Measurements from ENCODE around the gene MPDZ. TPM values are rescaled to one million over a fixed set of nuclear protein-coding genes. Genes with fewer than 3 reads are reported as not detected.

MPDZ gene
- total RNA-seq, 1 experiment from 2014 or later = 0.12 TPM

- Histone ChIP-seq H3K4me3 (replicated peaks in 1 of 2; ENCODE audit: low read depth in 1 of 2, low read length in 2 of 2) (no peak overlapping the region), H3K9ac (ENCODE audit: low read length) (no peak overlapping the region), H3K9me3 (ENCODE audit: control insufficient read depth in 1 of 2, insufficient read depth in 1 of 2, low read depth in 1 of 2, low read length in 2 of 2) (no peaks in the 10 kb centered on the region), H3K27ac (ENCODE audit: low read depth, low read length) (no peak overlapping the region), H2AFZ (ENCODE audit: low read depth, low read length, poor library complexity, severe bottlenecking) (no peak overlapping the region), H3K4me1 (ENCODE audit: control insufficient read depth in 1 of 2, insufficient read depth in 2 of 2, low read length in 2 of 2) (no peaks in the 10 kb centered on the region), H4K20me1 (ENCODE audit: insufficient read depth) (no peaks in the 10 kb centered on the region), H3K79me2 (ENCODE audit: insufficient read depth, low read length) (no peaks in the 10 kb centered on the region), H3K27me3 (ENCODE audit: insufficient read depth, low read length) (no peaks in the 10 kb centered on the region), H3K36me3 (ENCODE audit: control insufficient read depth in 1 of 2, insufficient read depth in 2 of 2, low read length in 2 of 2) (no peaks in the 10 kb centered on the region), H3K4me2 (ENCODE audit: low read length) (no peak overlapping the region), H3K9me2 (ENCODE audit: insufficient read depth) (no peaks in the 10 kb centered on the region)
- ChIA-PET POLR2A (no interaction called here), RAD21 (ENCODE audit: low non-redundant PET in 1 of 2, low total read pairs in 2 of 2, uncharacterized antibody in 2 of 2, unreplicated experiment in 2 of 2) (no interaction called here), CTCF (no interaction called here)
- BruUV-seq (replicated peaks) = no TSS peak
- DNase-seq (ENCODE audit: low read depth, low spot score) (no peak), ATAC-seq (no peak)
- intact Hi-C loops (cut with micrococcal nuclease) = no loop called here
- TF ChIP-seq, protein P1, sequence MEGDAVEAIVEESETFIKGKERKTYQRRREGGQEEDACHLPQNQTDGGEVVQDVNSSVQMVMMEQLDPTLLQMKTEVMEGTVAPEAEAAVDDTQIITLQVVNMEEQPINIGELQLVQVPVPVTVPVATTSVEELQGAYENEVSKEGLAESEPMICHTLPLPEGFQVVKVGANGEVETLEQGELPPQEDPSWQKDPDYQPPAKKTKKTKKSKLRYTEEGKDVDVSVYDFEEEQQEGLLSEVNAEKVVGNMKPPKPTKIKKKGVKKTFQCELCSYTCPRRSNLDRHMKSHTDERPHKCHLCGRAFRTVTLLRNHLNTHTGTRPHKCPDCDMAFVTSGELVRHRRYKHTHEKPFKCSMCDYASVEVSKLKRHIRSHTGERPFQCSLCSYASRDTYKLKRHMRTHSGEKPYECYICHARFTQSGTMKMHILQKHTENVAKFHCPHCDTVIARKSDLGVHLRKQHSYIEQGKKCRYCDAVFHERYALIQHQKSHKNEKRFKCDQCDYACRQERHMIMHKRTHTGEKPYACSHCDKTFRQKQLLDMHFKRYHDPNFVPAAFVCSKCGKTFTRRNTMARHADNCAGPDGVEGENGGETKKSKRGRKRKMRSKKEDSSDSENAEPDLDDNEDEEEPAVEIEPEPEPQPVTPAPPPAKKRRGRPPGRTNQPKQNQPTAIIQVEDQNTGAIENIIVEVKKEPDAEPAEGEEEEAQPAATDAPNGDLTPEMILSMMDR (IDR thresholded peaks at IDR 0.05 in 2 of 3, conservative IDR thresholded peaks at IDR 0.05 in 1 of 3; ENCODE audit: borderline replicate concordance in 1 of 3, insufficient read depth in 1 of 3, low read depth in 2 of 3, low read length in 2 of 3) = no peak
Measured at GRCh38 chr9:13284011-13284410, 4.5 kb upstream of the MPDZ start.

DNA sequence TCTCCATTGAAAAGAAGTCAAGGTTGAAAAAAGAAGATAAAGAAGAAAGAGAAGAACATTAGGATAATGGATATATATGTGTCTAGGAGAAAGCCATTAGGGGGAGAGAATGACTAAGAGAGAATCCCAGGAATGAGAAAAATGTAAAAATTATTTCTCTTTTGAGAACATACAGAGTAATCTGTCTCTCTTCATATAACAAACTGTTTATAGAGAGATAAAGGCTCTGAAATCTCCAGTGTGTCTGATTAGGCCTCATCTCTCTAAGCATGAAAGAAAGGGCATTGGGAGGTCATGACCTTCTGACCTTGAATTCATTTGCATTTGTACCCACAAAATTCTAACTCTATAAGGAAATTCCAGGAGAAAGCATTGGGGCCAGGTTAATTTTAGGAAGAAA lies 3.5 kb upstream of the MPDZ start:
- Histone ChIP-seq H2AFZ (ENCODE audit: low read depth, low read length, poor library complexity, severe bottlenecking) (no peak overlapping the region), H3K36me3 (ENCODE audit: control insufficient read depth in 1 of 2, insufficient read depth in 2 of 2, low read length in 2 of 2) (no peaks in the 10 kb centered on the region), H3K4me1 (ENCODE audit: control insufficient read depth in 1 of 2, insufficient read depth in 2 of 2, low read length in 2 of 2) (no peaks in the 10 kb centered on the region), H4K20me1 (ENCODE audit: insufficient read depth) (no peaks in the 10 kb centered on the region), H3K9ac (ENCODE audit: low read length) (no peak overlapping the region), H3K4me2 (ENCODE audit: low read length) (no peak overlapping the region), H3K9me2 (ENCODE audit: insufficient read depth) (no peaks in the 10 kb centered on the region), H3K27ac (ENCODE audit: low read depth, low read length) (no peak overlapping the region), H3K9me3 (ENCODE audit: control insufficient read depth in 1 of 2, insufficient read depth in 1 of 2, low read depth in 1 of 2, low read length in 2 of 2) (no peaks in the 10 kb centered on the region), H3K4me3 (replicated peaks in 1 of 2; ENCODE audit: low read depth in 1 of 2, low read length in 2 of 2) (no peak overlapping the region), H3K79me2 (ENCODE audit: insufficient read depth, low read length) (no peaks in the 10 kb centered on the region), H3K27me3 (ENCODE audit: insufficient read depth, low read length) (no peaks in the 10 kb centered on the region)
- RAD21 ChIA-PET (ENCODE audit: low non-redundant PET in 1 of 2, low total read pairs in 2 of 2, uncharacterized antibody in 2 of 2, unreplicated experiment in 2 of 2) = no interaction called here
- DNase-seq (ENCODE audit: low read depth, low spot score) (no peak), ATAC-seq (no peak)
- no TSS peak for BruUV-seq (replicated peaks)
- CTCF ChIA-PET = no interaction called here
- intact Hi-C loops (cut with micrococcal nuclease) = no loop called here
- POLR2A ChIA-PET = no interaction called here
- TF ChIP-seq YY1 (IDR thresholded peaks at IDR 0.05; ENCODE audit: extremely low read depth, insufficient replicate concordance, low read depth, low read length) (no peak), POLR2AphosphoS5 (IDR thresholded peaks at IDR 0.05; ENCODE audit: low read depth, low read length) (no peak), SP1 (IDR thresholded peaks at IDR 0.05; ENCODE audit: low read depth) (no peak), EZH2phosphoT487 (IDR thresholded peaks at IDR 0.05; ENCODE audit: borderline replicate concordance) (no peak), ZFX (IDR thresholded peaks at IDR 0.05) (no peak), CEBPB (IDR thresholded peaks at IDR 0.05; ENCODE audit: low read depth) (no peak), EGR1 (IDR thresholded peaks at IDR 0.05; ENCODE audit: low read depth) (no peak), EZH2 (IDR thresholded peaks at IDR 0.05) (no peak), ELF1 (IDR thresholded peaks at IDR 0.05; ENCODE audit: borderline replicate concordance, low read depth) (no peak), TCF7L2 (IDR thresholded peaks at IDR 0.05; ENCODE audit: borderline replicate concordance, extremely low read depth, insufficient read depth, insufficient read length) (no peak), RAD21 (IDR thresholded peaks at IDR 0.05; ENCODE audit: low read depth) (no peak)
- TF ChIP-seq, protein P1 (IDR thresholded peaks at IDR 0.05 in 2 of 3, conservative IDR thresholded peaks at IDR 0.05 in 1 of 3; ENCODE audit: borderline replicate concordance in 1 of 3, insufficient read depth in 1 of 3, low read depth in 2 of 3, low read length in 2 of 3) = no peak
- TF ChIP-seq, protein P2, sequence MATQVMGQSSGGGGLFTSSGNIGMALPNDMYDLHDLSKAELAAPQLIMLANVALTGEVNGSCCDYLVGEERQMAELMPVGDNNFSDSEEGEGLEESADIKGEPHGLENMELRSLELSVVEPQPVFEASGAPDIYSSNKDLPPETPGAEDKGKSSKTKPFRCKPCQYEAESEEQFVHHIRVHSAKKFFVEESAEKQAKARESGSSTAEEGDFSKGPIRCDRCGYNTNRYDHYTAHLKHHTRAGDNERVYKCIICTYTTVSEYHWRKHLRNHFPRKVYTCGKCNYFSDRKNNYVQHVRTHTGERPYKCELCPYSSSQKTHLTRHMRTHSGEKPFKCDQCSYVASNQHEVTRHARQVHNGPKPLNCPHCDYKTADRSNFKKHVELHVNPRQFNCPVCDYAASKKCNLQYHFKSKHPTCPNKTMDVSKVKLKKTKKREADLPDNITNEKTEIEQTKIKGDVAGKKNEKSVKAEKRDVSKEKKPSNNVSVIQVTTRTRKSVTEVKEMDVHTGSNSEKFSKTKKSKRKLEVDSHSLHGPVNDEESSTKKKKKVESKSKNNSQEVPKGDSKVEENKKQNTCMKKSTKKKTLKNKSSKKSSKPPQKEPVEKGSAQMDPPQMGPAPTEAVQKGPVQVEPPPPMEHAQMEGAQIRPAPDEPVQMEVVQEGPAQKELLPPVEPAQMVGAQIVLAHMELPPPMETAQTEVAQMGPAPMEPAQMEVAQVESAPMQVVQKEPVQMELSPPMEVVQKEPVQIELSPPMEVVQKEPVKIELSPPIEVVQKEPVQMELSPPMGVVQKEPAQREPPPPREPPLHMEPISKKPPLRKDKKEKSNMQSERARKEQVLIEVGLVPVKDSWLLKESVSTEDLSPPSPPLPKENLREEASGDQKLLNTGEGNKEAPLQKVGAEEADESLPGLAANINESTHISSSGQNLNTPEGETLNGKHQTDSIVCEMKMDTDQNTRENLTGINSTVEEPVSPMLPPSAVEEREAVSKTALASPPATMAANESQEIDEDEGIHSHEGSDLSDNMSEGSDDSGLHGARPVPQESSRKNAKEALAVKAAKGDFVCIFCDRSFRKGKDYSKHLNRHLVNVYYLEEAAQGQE (IDR thresholded peaks at IDR 0.05; ENCODE audit: low read depth) = no peak

All from HCT116 (cell line).